SK-N-SH (cell line): ENCODE results near the gene EIPR1. TPM values are rescaled to one million over a fixed set of nuclear protein-coding genes. Genes with fewer than 3 reads are reported as not detected.
A peak's percentile ranks its signal among the peaks of the same experiment; 100 is the strongest.

Source experiments
- CTCF ChIA-PET: fragments of 300-600, 350-600 bp; formaldehyde crosslinking; extraction: SDS; loops from one replicate; lab custom pipeline; 2021; lab: Yijun Ruan, JAX
- POLR2A ChIA-PET: fragments of 350-600 bp; sonication (Branson Sonifier 250); formaldehyde crosslinking; extraction: SDS; loops from one replicate; lab custom pipeline; 2020; ENCODE audit warnings: antibody characterized with exemption, inconsistent platforms; lab: Yijun Ruan, JAX
- DNase-seq: peaks from one replicate; pipeline ENCODE4 v3.0.0; 2012
- H2AFZ ChIP-seq: fragments of 200-600 bp; sonication (generic); 2 replicates; pipeline ENCODE4 v1.8.1; 2016; ENCODE audit warnings: antibody characterized with exemption, mild to moderate bottlenecking, low read depth
- H3F3A ChIP-seq: fragments of 200-600 bp; sonication (generic); replicated peaks from 2 replicates; pipeline ENCODE3; 2016; ENCODE audit warnings: antibody characterized with exemption, mild to moderate bottlenecking; ENCODE audit not compliant: insufficient read depth
- H3K27ac ChIP-seq, 2 experiments: fragments of 200-500 bp in 1 of 2; fragments of 200-600 bp in 1 of 2; sonication (Bioruptor generic) in 1 of 2; sonication (generic), shearing (Covaris generic) in 1 of 2; 2 replicates each; pipeline versions ENCODE4 v1.5.1 to v1.6.1; 2014 to 2016; ENCODE audit warnings: low read depth in 2 of 2, inconsistent platforms in 1 of 2, low read length in 1 of 2, mild to moderate bottlenecking in 1 of 2, mixed read lengths in 1 of 2
- H3K27me3 ChIP-seq: fragments of 200-600 bp; sonication (generic), shearing (Covaris generic); 2 replicates; pipeline ENCODE4 v1.6.1; 2016; ENCODE audit warnings: mixed run types; ENCODE audit not compliant: insufficient read depth
- H3K36me3 ChIP-seq, 2 experiments: fragments of 200-500 bp in 1 of 2; fragments of 200-600 bp in 1 of 2; sonication (Bioruptor generic) in 1 of 2; sonication (generic) in 1 of 2; replicated peaks in 1 of 2; 2 replicates each; pipeline versions ENCODE3 to v1.5.1; 2014 to 2016; ENCODE audit warnings: low read length in 1 of 2, mild to moderate bottlenecking in 1 of 2; ENCODE audit not compliant: insufficient read depth in 2 of 2, control insufficient read depth in 1 of 2
- H3K4me1 ChIP-seq, 2 experiments: fragments of 200-500 bp in 1 of 2; fragments of 200-600 bp in 1 of 2; sonication (Bioruptor generic) in 1 of 2; sonication (generic), shearing (Covaris generic) in 1 of 2; 2 replicates each; pipeline versions ENCODE4 v1.5.1 to v1.6.1; 2014 to 2016; ENCODE audit warnings: low read depth in 1 of 2, low read length in 1 of 2, mixed run types in 1 of 2; ENCODE audit not compliant: insufficient read depth in 2 of 2, control insufficient read depth in 1 of 2
- H3K4me2 ChIP-seq: fragments of 200-600 bp; sonication (generic), shearing (Covaris generic); 2 replicates; pipeline ENCODE4 v1.6.1; 2017; ENCODE audit warnings: mixed run types
- H3K4me3 ChIP-seq, 2 experiments: fragments of 200-500 bp in 1 of 2; fragments of 200-600 bp in 1 of 2; sonication (Bioruptor generic) in 1 of 2; sonication (generic), shearing (Covaris generic) in 1 of 2; 2 replicates each; pipeline versions ENCODE4 v1.5.1 to v1.8.1; 2014 to 2016; ENCODE audit warnings: low read depth in 2 of 2, inconsistent platforms in 1 of 2, low read length in 1 of 2, mild to moderate bottlenecking in 1 of 2, mixed read lengths in 1 of 2, moderate library complexity in 1 of 2
- H3K79me2 ChIP-seq: fragments of 200-600 bp; sonication (generic); 2 replicates; pipeline ENCODE4 v1.8.1; 2017; ENCODE audit warnings: mild to moderate bottlenecking; ENCODE audit not compliant: insufficient read depth
- H3K9ac ChIP-seq: fragments of 200-600 bp; sonication (generic); 2 replicates; pipeline ENCODE4 v1.6.1; 2017; ENCODE audit warnings: mixed run types
- H3K9me2 ChIP-seq: fragments of 200-600 bp; sonication (generic); 2 replicates; pipeline ENCODE4 v1.6.1; 2017; ENCODE audit warnings: mixed run types
- H3K9me3 ChIP-seq: fragments of 200-600 bp; sonication (generic); 2 replicates; pipeline ENCODE4 v1.6.1; 2017; ENCODE audit warnings: mixed run types, mild to moderate bottlenecking, moderate library complexity
- H4K20me1 ChIP-seq: fragments of 200-600 bp; sonication (generic); 2 replicates; pipeline ENCODE4 v1.6.1; 2017; ENCODE audit warnings: mild to moderate bottlenecking, mixed run types; ENCODE audit not compliant: insufficient read depth
- EP300 ChIP-seq, 2 experiments: IDR thresholded peaks; 2 replicates each; pipeline versions ENCODE4 v1.4.0 to v1.6.1; 2012; ENCODE audit warnings: borderline replicate concordance in 1 of 2, low read depth in 1 of 2, low read length in 1 of 2
- FOXM1 ChIP-seq: IDR thresholded peaks from 2 replicates; pipeline ENCODE4 v1.4.0; 2012; ENCODE audit warnings: low read depth, mild to moderate bottlenecking
- GABPA ChIP-seq: IDR thresholded peaks from 2 replicates; pipeline ENCODE4 v1.4.0; 2012; ENCODE audit warnings: low read depth, mild to moderate bottlenecking
- NFIC ChIP-seq: IDR thresholded peaks from 2 replicates; pipeline ENCODE4 v1.4.0; 2012; ENCODE audit warnings: borderline replicate concordance
- NRF1 ChIP-seq: IDR thresholded peaks from 2 replicates; pipeline ENCODE4 v1.6.1; 2012; ENCODE audit warnings: low read depth, mild to moderate bottlenecking, low read length
- RAD21 ChIP-seq: IDR thresholded peaks from 2 replicates; pipeline ENCODE4 v1.6.1; 2012; ENCODE audit warnings: mild to moderate bottlenecking, low read length
- RCOR1 ChIP-seq: fragments of 150-350 bp; IDR thresholded peaks from 2 replicates; pipeline ENCODE4 v1.6.1; 2017; ENCODE audit warnings: antibody characterized with exemption, low read length
- SMC3 ChIP-seq: IDR thresholded peaks from 2 replicates; pipeline ENCODE4 v1.6.1; 2012; ENCODE audit warnings: low read depth, low read length, improper control_type of control experiment
- TAF1 ChIP-seq: IDR thresholded peaks from 2 replicates; pipeline ENCODE4 v1.6.1; 2012; ENCODE audit warnings: low read depth, mild to moderate bottlenecking, low read length, moderate library complexity, borderline replicate concordance
- TEAD4 ChIP-seq: IDR thresholded peaks from 2 replicates; pipeline ENCODE4 v1.4.0; 2012; ENCODE audit warnings: mild to moderate bottlenecking, borderline replicate concordance; ENCODE audit not compliant: insufficient read depth
- USF1 ChIP-seq: IDR thresholded peaks from 2 replicates; pipeline ENCODE4 v1.4.0; 2012; ENCODE audit warnings: low read depth, borderline replicate concordance
- USF2 ChIP-seq: fragments of 150-350 bp; IDR thresholded peaks from 2 replicates; pipeline ENCODE4 v1.6.1; 2017; ENCODE audit warnings: antibody characterized with exemption, low read length, low read depth, borderline replicate concordance
- YY1 ChIP-seq: IDR thresholded peaks from 2 replicates; pipeline ENCODE4 v1.4.0; 2012; ENCODE audit warnings: low read depth, mild to moderate bottlenecking
- WGBS: methylation state at CpG from one replicate; pipeline ENCODE4 v1.1.6; 2017; ENCODE audit warnings: low lambda C conversion rate; 5-methylcytosine and 5-hydroxymethylcytosine counted together
- polyA plus RNA-seq, 3 experiments: library from polyadenylated mRNA; depleted of rRNA; stranded (reverse); fragments of >200 nt; gene quantifications; 2 replicates each; pipeline ENCODE4 v1.2.3, GENCODE V29; 2012
- TF ChIP-seq, protein P1 (sequence below): IDR thresholded peaks from 2 replicates; pipeline ENCODE4 v1.4.0; 2012; ENCODE audit warnings: low read depth, borderline replicate concordance
- TF ChIP-seq, protein P2 (sequence below): fragments of 200-600 bp; sonication (generic); IDR thresholded peaks from 2 replicates; pipeline ENCODE4 v1.6.1; 2017; ENCODE audit warnings: antibody characterized with exemption, mild to moderate bottlenecking, moderate library complexity

EIPR1 gene
- polyA plus RNA-seq, 1 of the 3 experiments (the other 2 are of a cell fraction): 85.9 TPM

DNA sequence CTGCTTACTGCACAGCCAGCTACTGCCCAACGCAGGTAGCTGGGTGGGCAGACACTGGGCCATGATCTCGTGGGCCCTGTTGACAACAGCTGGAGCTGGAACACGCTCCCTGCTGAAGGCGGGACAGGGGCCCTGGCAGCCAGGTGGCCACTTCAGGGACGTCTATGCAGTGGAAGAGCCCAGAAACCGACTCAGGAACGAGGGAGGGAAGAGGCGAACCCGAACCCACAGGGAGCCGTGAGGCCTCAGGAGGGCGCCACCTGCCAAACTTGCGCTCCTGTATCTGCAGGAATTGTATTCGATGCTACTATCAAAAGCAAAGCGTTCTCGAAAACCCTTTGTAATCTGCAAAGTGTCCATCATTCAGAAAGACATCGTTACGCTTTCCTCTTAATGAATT, 198.4 kb downstream of the EIPR1 start:
- H3K36me3 ChIP-seq: peaks cover 0 to 10% of the 10 kb centered on the region in 2 experiments
- H3K27me3 ChIP-seq: no peaks in the 10 kb centered on the region
- H3K4me3 ChIP-seq: no peak overlapping the region
- H3K9ac ChIP-seq: no peak overlapping the region
- TF ChIP-seq RAD21 (peak; percentile 66), EP300 (IDR thresholded peaks at IDR 0.05; ENCODE audit: borderline replicate concordance in 1 of 2, low read depth in 1 of 2, low read length in 1 of 2) (no peak), TAF1 (no peak), RCOR1 (no peak), USF1 (no peak), FOXM1 (no peak), NFIC (no peak), NRF1 (no peak), TEAD4 (no peak), GABPA (no peak), YY1 (no peak), SMC3 (peak; percentile 28; the same call in 1 of the 2 replicates), USF2 (no peak)
- TF ChIP-seq, protein P1, sequence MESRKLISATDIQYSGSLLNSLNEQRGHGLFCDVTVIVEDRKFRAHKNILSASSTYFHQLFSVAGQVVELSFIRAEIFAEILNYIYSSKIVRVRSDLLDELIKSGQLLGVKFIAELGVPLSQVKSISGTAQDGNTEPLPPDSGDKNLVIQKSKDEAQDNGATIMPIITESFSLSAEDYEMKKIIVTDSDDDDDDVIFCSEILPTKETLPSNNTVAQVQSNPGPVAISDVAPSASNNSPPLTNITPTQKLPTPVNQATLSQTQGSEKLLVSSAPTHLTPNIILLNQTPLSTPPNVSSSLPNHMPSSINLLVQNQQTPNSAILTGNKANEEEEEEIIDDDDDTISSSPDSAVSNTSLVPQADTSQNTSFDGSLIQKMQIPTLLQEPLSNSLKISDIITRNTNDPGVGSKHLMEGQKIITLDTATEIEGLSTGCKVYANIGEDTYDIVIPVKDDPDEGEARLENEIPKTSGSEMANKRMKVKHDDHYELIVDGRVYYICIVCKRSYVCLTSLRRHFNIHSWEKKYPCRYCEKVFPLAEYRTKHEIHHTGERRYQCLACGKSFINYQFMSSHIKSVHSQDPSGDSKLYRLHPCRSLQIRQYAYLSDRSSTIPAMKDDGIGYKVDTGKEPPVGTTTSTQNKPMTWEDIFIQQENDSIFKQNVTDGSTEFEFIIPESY: no peak
- TF ChIP-seq, protein P2, sequence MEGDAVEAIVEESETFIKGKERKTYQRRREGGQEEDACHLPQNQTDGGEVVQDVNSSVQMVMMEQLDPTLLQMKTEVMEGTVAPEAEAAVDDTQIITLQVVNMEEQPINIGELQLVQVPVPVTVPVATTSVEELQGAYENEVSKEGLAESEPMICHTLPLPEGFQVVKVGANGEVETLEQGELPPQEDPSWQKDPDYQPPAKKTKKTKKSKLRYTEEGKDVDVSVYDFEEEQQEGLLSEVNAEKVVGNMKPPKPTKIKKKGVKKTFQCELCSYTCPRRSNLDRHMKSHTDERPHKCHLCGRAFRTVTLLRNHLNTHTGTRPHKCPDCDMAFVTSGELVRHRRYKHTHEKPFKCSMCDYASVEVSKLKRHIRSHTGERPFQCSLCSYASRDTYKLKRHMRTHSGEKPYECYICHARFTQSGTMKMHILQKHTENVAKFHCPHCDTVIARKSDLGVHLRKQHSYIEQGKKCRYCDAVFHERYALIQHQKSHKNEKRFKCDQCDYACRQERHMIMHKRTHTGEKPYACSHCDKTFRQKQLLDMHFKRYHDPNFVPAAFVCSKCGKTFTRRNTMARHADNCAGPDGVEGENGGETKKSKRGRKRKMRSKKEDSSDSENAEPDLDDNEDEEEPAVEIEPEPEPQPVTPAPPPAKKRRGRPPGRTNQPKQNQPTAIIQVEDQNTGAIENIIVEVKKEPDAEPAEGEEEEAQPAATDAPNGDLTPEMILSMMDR: peak; percentile 39
- no peak overlapping the region for H2AFZ ChIP-seq
- no peaks in the 10 kb centered on the region for H3F3A ChIP-seq
- no peak overlapping the region for H3K4me2 ChIP-seq
- CTCF ChIA-PET: interaction anchor here (0.7 to 2.8 kb wide), 10 partner anchors 10 to 133 kb away, joined by 3 to 18 read pairs (median 4); no protein-coding TSS in a partner anchor
- H3K9me2 ChIP-seq: no peaks in the 10 kb centered on the region
- H3K4me1 ChIP-seq: peaks cover 0 to 37% of the 10 kb centered on the region in 2 experiments; a peak in 1 of 4 replicates
- no peaks in the 10 kb centered on the region for H3K9me3 ChIP-seq
- POLR2A ChIA-PET: interaction anchor here (1.4 kb wide), 1 partner anchor 52 kb away, joined by 5 read pairs; no protein-coding TSS in a partner anchor
- 0 out of 2 replicates have a peak, but pooled peaks cover 2% of the 10 kb centered on the region for H3K79me2 ChIP-seq
- 90% methylated on average over 17 of the region's 17 CpGs for WGBS
- H4K20me1 ChIP-seq: no peaks in the 10 kb centered on the region
- peak; percentile 74 for DNase-seq
- H3K27ac ChIP-seq: peak overlapping the region in 1 of 2 experiments; percentile 65; a peak in 1 of 4 replicates
